ENCODE results near the gene COL6A1.
"Not testable (repeated sequence)": the region's sequence is repeated elsewhere in the genome, so short reads cannot be mapped to it uniquely, and the experiment has no call there.

Gene COL6A1

DNA sequence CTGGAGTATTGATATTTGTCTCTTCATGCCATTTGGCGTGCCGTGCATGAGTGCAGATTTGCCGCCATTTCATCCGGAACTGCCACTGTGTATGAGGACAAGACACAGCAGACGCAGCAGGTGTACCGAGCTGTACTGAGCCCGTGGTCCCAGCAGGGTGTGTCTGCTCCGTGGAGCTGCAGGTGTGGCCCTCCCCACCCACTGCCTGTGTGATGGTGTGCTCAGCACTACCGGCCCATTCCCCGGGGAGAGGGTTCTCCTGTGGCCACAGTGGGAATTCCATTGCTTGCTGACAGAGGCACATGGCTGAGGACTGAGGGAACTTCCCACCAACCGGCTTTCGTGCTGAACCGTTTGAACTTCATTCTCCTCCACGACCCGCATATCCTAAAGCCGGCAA lies 34.3 kb upstream of the COL6A1 start:
- DNase-seq = no peak

DNA sequence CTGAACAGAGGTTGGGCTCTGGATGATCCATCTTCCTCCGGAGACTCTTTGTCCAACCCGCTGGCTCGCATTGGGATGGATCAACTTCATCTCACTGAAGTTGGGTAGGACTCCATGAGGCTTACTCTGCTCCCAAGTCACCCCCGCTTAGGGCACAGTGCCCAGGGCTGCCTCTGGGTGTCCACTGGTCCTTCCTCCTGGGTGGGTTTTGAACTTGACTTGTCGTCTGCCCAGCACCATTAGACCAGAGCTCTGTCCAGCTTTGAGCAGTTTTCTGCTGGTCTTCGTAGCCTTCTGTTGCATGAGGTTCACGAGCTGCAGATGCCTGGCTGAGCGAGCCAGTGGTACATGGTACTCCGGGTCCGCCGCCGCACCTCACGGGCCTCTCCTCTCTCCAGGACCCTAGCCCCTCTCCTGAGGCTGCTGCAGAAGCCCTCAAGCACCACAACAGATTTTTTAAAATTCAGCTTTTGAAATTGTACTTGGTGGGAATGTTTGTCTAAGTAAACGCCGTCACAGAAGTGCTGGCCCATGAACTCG lies 33.8 kb upstream of the COL6A1 start:
- DNase-seq = no peak

DNA sequence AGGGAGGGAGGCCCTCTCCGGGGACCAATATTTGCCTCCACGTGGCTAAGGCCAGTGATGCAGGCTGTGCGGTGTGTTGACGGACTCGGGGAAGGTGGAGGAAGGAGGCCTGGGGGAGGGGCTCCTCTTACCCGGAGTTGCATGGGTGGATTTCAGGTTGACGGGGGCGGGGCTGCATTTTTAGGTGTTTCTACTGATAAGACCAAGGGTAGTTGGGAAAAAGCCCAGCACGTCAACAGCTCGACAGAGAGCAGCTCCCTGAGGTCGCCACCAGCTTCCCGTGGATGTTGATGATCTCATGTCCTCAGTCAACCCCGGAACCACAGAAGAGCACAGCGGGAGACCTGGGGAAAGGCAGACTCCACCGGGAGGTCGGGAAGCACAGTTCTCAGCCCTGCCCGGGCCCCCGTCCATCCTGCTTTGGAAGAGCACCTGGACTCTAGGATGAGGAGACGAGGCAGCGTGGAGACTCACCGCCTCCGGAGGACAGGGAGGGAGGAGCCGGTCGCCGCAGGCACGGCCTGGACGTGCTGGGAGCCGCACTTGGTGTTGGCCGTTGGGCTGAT lies 32.9 kb upstream of the COL6A1 start:
- no peak for DNase-seq

DNA sequence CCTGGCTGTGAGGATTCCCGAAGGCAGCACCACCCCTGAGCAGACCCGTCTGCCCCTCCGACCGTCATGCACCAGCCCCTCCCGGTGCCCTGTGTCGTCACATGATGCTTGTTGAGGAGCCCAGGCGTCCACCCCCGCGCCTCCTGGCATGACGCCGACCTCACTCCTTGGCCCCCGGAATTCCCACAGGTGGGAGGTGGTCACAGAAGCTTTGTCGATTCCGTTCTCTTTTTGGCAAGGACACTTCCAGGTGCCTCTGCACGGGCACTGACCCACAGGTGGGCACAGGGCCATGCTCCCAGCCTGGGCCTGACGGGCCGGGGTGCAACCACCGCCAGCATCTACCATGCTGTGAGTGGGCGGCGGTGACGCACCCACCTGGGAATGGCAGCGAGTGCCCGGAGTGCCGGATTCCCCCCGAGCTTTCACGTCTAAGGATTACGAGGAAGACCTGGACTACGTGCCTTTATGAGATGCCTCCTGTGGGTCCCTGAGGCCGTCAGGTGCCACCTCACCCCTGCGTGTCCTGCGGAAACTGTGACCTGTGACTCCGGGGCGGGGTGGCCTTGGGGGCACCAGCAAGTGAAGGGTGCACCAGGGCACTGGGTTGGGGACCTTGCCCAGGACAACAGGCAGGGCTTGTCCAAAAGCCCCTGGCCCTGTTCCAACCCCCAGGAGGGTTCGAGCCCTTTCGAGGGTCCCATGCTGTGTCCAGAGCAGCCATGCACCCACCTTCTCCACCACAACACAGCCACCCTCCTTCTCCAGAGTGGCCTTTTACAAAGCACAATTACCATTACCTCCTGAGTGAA lies 31.4 kb upstream of the COL6A1 start:
- DNase-seq = no peak

DNA sequence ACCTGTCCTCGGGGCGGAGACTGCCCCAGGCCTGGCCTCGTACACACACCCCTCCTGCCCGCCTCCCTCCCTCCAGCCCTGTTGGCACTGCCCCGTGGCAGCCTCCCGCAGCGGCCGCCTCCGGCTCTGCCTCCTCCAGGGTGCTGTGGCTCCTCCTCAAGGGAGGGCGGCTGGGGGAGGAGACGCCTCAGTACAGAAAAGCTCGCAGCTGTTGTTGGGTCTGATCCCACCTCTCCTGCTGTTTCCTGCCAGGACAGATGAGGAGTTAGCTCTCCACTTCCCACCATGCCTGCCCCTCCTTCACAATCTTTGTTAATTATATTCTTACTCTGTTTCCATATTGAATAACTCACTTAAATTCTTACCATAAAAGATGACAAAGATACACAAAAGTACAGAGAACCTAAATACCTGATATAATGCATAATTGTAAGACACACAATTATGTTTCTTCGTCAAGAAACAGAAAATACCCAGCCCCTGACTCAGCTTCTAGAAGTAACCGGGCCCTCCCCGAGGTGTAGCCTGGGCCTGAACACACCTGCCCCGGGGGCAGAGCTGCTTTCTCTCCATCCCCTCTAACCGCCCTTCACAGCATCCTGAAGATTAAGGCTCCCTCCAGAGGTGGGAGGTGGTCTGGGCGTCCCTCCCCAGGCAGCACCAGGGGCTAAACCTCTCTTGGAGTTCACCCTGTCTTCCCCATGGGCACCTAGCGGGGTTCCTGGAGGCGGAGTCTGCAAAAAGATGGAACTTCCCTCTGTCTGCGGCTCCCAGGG lies 30.6 kb upstream of the COL6A1 start:
- no peak for DNase-seq

DNA sequence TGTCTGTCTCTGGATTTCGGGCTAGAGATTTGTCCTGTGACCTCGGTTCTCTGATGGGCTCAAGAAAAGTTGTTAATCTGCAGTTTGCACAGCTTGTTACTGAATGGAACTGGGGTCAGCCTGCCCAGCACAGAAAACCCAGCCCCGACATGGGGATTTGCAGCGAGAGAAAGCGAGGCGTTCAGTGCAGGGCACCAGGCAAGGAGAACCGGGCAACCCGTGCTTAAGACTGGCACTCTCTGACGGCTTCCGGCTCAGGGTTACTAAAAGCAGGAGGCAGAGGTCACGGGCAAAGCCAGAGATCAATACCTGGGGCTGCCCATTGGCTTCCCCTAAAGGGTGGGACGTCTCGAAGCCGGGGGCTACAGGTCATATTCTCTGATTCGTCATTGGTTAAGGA lies 29.9 kb upstream of the COL6A1 start:
- no peak for DNase-seq

DNA sequence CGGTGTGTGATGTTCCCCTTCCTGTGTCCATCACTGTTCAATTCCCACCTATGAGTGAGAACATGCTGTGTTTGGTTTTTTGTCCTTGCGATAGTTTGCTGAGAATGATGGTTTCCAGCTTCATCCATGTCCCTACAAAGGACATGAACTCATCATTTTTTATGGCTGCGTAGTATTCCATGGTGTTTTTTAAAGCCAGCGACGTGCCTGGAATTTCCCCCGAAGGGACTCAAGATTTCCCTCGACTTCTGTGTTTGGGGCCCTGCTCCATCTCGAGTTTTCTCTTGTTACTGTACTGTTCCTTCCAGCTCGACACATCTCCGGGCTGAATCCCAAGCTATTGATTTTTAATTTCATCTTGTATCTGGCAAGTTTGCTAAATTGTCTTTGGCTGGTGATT lies 29.0 kb upstream of the COL6A1 start:
- DNase-seq = not testable (repeated sequence)

DNA sequence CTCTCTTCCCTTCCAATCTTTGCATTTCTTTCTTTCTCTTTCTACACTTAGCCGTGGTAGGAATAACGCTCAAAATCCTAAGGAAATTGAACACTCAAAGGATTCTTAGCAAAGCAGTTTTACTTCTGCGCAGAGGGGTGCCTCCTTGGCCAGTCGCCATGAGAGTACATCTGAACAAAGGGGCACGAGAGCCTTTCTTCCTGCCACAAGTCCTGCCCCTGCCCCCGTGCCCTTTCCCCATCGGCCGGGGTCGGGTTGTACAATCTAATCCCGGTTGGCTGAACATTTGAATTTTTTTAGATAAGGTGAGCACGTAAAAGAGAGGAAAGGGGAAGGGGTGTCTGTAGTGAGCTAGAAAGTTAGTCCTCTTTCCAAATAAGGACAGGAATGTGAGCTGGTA lies 28.6 kb upstream of the COL6A1 start:
- no peak for DNase-seq

DNA sequence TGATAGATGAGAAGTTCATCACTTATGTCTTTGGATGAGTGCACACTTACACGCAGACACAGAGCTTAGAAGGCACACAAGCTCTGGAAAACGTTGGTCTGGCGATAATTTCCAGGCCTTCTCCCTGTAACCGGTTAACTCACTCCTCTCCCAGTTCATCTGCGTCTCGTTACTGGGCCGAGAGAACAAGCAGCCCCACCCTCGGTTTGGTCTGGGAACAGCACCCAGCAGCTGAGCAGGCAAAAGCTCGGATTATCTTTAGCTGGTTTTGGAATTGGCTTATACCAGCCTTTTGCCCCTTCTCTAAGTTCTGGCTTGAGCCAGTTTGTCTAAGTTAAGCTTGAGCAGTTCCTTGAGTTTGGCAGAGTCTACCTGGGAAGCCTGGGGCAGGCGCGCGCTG lies 27.3 kb upstream of the COL6A1 start:
- DNase-seq = no peak

DNA sequence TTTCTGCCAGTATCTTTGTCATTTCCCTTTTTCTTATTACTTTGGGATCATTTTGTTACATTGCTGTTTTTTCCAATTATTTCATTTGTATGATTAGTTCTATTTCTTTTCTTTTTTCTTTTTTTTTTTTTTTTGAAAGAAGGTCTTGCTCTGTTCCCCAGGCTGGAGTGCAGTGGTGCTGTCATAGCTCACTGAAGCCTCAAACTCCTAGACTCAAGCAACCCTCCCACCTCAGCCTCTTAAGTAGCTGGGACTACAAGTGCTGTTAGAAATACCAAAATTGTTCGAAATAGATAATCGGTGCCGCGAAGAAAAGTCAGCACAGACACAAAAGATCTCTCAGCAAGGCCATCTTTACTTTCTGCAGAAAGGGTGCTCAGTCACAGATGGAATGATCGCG lies 26.6 kb upstream of the COL6A1 start:
- no peak for DNase-seq

DNA sequence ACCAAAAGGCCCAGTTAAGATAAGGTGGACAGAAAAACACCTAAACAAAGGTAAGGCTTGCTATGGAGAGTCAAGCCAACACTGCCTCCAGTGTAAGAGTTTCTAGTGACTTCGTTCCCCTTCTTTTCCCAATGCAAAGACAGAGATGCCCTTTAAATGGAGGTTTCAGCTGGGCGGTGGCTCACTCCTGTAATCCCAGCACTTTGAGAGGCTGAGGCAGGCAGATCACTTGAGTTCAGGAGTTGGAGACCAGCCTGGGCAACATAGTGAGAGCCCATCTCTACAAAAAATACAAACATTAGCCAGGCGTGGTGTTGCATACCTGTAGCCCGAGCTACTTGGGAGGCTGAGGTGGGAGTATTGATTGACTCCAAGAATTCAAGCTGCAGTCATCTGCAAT lies 24.0 kb upstream of the COL6A1 start:
- no peak for DNase-seq

DNA sequence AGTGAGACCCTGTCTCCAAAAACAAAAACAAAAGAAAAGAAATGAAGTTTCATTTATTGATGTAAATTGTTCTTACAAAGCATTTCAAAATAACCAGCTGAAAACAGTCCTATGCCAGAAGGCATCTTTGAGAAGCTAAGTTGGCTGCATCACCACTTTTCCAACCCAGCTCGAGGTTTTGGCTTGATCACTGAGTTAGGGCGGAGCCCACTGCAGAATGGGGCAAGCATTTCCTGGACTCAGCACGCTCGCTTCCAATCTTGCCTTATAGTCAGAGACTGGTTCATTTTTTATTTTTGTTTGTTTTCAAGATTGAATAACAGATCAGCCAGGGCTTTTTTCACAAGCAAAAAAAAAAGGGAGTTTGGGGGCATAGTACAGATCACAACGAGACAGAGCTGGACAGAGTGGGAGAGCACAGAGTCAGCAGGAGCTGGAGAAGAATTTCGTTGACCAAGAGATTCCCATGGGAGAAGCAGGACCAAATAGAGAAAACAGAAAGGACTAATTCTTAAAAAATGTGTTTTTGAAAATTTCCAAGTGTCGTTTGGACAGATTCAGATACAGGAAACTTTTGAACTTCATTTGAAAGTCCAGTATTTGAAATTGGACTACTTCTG lies 23.5 kb upstream of the COL6A1 start:
- no peak for DNase-seq

DNA sequence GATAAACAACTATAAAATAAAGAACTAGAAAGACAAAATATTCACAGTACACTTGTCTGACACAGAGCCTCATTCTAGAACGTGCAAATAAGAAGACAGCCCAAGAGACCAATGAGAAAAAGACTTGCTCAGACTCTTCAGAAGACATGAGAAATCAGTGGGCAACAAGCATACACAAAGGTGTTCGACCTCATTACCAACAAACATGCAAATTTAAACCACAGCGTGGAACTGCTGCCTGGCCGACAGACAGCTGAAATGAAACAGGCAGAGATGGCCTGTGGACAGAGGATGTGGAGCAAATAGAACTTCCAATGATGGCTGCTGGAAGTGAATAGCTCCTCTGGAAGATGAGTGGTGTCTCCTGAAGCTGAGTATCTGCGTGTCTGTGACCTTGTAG lies 22.4 kb upstream of the COL6A1 start:
- DNase-seq = no peak

DNA sequence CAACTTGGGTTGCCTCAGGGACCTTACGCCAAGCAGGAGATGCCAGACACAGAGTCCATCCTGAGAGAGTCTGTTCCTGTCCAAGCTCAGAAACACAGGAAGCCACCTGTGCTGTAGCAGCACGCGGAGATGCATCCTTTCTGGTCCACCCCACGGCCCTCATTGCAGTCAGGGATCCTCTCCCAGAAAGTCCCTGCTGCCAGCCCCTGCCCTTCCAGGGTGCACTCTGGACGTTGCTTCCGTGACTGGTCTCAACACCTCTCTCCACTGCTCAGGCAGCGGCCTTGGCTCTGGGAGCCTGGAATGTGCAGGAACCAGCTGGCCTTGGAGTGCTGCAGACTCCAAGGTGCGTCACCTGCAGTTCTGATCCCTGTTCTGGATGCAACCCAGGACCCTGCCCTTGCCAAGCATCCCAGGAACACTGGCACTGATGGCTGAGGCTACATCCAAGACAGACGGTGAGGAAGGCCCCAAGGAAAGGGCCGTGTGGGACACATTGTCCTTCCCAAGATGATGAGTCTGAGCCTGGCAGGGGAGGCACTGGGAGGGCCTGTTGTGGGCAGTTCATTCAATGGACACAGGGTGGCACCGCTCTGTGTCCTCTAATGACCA lies 21.7 kb upstream of the COL6A1 start:
- DNase-seq = no peak

DNA sequence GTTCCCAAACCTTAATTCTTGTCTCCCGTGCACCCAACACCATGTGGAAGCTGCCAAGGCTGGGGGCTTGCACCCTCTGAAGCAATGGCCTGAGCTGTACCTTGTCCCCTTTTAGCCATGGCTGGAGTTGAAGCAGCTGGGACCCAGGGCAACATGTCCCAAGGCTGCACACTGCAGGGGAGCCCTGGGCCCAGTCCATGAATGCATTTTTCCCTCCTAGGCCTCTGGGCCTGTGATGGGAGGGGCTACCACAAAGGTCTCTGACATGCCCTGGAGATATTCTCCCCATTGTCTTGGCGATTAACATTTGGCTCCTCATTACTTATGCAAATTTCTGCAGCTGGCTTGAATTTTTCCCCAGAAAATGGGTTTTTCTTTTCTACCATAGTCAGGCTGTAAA lies 20.2 kb upstream of the COL6A1 start:
- DNase-seq = not testable (repeated sequence)

DNA sequence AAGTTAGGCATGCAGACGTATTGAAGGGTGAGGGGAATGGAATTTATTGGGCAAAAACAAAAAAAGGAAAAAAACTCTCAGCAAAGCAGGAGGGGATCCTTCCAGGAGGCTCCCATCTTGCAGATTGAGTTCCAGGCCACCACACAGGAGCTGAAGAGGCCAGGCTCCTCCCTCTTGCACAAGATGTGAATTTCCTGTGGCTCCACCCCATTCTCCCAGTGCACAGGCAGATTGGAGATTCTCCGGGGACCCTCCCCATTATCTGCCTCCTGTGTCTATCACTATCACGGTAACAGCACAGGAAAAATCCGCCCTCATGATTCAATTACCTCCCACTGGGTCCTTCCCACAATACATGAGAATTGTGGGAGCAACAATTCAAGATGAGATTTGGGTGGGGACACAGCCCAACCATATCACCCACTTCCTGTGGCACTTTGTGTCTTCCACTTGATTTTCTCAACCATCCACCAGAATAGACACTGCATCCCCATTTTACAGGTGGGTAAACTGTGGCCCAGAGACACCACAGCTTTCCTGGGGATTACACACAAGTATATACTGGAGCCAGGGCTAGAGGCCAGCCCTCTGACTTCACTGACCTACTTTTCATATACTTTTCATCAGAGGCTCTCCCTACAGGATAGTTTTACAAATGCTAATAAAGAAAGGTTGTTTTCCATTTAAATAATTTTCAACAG lies 18.9 kb upstream of the COL6A1 start:
- no peak for DNase-seq

DNA sequence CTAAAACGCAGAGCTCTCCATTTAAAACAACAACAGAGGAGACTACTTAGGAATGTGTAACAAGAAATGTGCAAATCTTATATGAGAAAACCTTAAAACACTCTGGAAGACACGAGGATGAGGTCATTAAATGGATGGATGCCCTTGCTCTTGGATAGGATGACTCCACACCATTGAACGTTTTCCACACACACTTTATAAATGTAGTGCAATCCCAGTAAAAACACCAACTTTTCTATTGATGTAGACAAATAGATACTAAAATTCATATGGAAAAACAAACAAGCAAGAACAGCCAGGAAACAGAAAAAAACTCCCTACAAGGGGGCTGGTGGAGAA lies 18.4 kb upstream of the COL6A1 start:
- no peak for DNase-seq

DNA sequence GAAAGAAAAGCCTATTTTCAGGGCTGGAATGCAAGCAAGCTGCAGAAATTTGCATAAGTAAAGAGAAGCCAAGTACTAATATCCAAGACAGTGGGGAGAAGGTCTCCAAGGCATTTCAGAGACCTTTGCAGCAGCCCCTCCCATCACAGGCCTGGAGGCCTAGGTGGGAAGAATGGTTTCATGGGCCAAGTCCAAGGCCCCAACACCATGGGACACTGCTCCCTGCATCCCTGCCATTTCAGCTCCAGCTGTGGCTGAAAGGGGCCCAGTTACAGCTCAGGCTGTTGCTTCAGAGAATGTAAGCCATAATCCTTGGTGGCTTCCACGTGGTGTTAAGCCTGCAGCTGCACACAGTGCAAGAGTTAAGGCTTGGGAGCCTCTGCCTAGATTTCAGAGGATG lies 16.9 kb upstream of the COL6A1 start:
- no peak for DNase-seq

DNA sequence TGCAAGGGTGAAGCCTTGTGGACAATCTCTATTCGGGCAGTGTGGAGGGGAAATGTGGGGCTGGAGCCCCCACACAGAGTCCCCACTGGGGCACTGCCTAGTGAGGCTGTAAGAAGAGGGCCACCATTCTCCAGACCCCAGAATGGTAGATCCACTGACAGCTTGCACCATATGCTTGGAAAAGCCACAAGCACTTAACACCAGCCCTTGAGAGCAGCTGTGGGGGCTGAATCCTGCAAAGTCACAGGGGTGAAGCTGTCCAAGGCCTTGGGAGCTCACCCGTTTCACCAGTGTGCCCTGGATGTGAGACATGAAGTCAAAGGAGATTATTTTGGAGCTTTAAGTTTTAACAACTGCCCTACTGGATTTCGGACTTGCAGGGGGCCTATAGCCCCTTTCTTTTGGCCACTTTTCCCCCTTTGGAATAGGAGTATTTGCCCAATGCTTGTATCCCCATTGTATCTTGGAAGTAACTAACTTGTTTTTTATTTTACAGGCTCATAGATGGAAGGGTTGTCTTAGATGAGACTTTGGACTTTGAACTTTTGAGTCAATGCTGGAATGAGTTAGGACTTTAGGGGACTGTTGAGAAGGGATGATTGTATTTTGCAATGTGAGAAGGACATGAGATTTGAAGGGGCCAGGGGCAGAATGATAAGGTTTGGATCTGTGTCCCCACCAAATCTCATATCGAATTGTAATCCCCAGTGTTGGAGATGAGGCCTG lies 16.3 kb upstream of the COL6A1 start:
- DNase-seq = no peak

DNA sequence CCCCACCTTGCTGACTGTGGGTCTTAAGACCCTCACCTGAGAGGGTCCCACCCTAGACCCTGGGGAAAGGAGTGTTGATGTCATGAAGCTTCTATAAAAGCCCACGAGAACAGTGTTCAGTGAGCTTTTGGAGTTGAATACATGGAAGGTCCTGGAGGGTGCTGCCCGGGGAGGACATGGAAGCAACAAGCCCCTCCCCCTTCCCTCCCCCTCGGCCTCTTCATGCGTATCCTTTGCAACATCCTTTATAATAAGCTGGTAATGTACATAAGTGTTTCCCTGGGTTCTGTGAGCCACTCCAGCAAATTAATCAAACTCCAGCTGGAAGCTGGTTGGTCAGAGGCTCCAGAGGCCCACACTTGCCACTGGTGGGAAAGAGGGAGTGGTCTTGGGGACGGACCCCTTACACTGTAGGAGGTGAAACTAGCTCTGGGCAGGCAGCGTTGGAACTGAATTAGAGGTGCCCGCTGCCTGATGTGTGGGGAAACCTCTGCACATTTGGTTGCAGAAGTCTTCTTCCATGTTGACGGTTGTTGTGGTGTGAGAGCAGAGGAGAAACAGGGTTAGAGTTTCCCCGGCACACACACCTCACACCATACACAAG lies 14.7 kb upstream of the COL6A1 start:
- no peak for DNase-seq

Measured in effector CD4-positive, alpha-beta T cell (primary cell).